Stimulated activated CD8-positive, alpha-beta memory T cell treated with anti-CD3 and anti-CD28 coated beads, Interleukin-15, amount 100 ng/mL, for 24 hours (primary cell): ENCODE results near the gene TRIM25.
"Not testable (repeated sequence)": the region's sequence is repeated elsewhere in the genome, so short reads cannot be mapped to it uniquely, and the experiment has no call there.

Source experiments
- DNase-seq: peaks from one replicate; pipeline ENCODE4 v3.0.0-alpha.2; 2020; ENCODE audit warnings: low read depth

The TRIM25 gene

GRCh38 chr17:56913867-56914580, at the start of gene TRIM25:
Gene TRIM25 (minus strand): TSS chr17:56914049. CDS start chr17:56913988, 61 bp downstream.
- DNase-seq = peak; percentile 70

- peak; percentile 89 for DNase-seq
Measured at GRCh38 chr17:56960596-56961538, 47.0 kb upstream of the TRIM25 start, which contains the start of gene COIL. Gene COIL (minus strand): TSS chr17:56961050. CDS start chr17:56961019, 31 bp downstream.

GRCh38 chr17:56956992-56957391, 43.1 kb upstream of the TRIM25 start:
- no peak for DNase-seq

- no peak for DNase-seq
Measured at GRCh38 chr17:56949595-56949994, 35.7 kb upstream of the TRIM25 start.

GRCh38 chr17:56948491-56948890, 34.6 kb upstream of the TRIM25 start:
- no peak for DNase-seq

GRCh38 chr17:56947741-56948140, 33.9 kb upstream of the TRIM25 start:
- no peak for DNase-seq

- no peak for DNase-seq
Measured at GRCh38 chr17:56945938-56946505, 32.2 kb upstream of the TRIM25 start.

- no peak for DNase-seq
Measured at GRCh38 chr17:56943505-56944125, 29.8 kb upstream of the TRIM25 start.

- DNase-seq = no peak
Measured at GRCh38 chr17:56939869-56940484, 26.1 kb upstream of the TRIM25 start.

GRCh38 chr17:56938206-56938605, 24.4 kb upstream of the TRIM25 start:
- DNase-seq = not testable (repeated sequence)

GRCh38 chr17:56937687-56938086, 23.8 kb upstream of the TRIM25 start:
- no peak for DNase-seq

- DNase-seq = no peak
Measured at GRCh38 chr17:56936697-56937322, 23.0 kb upstream of the TRIM25 start.

GRCh38 chr17:56935461-56935860, 21.6 kb upstream of the TRIM25 start:
- no peak for DNase-seq

GRCh38 chr17:56934280-56934679, 20.4 kb upstream of the TRIM25 start:
- no peak for DNase-seq

- DNase-seq = no peak
Measured at GRCh38 chr17:56933868-56934267, 20.0 kb upstream of the TRIM25 start.

- no peak for DNase-seq
Measured at GRCh38 chr17:56933151-56933745, 19.4 kb upstream of the TRIM25 start.

- DNase-seq = no peak
Measured at GRCh38 chr17:56930739-56931337, 17.0 kb upstream of the TRIM25 start.

- no peak for DNase-seq
Measured at GRCh38 chr17:56929362-56929969, 15.6 kb upstream of the TRIM25 start.

GRCh38 chr17:56928586-56928985, 14.7 kb upstream of the TRIM25 start:
- no peak for DNase-seq

- DNase-seq = no peak
Measured at GRCh38 chr17:56926704-56927103, 12.9 kb upstream of the TRIM25 start.
